Endothelial cell of umbilical vein (primary cell): ENCODE results near the gene ARHGEF12. TPM values are rescaled to one million over a fixed set of nuclear protein-coding genes. Genes with fewer than 3 reads are reported as not detected.

ENCODE experiments used
- BruUV-seq: library from RNA; stranded (reverse); fragments of 400-500 nt; replicated peaks from 2 replicates; lab custom pipeline; 2021; lab: Mats Ljungman, UMichigan
- CTCF ChIA-PET: fragments of 300-600, 350-600 bp; sonication (Branson Sonifier 250); formaldehyde crosslinking; loops from one replicate; lab custom pipeline; 2021; ENCODE audit warnings: antibody characterized with exemption, inconsistent platforms; lab: Charles Lee
- POLR2A ChIA-PET: fragments of 300-600, 350-600 bp; sonication (Branson Sonifier 250); formaldehyde crosslinking; loops from one replicate; lab custom pipeline; 2021; ENCODE audit warnings: antibody characterized with exemption, inconsistent platforms; lab: Charles Lee
- DNase-seq: peaks from one replicate; pipeline ENCODE4 v3.0.0-alpha.2; 2011; ENCODE audit warnings: low read depth, low spot score
- FAIRE-seq: peaks from 2 replicates; lab custom pipeline; 2011; peaks lifted over from hg19 to GRCh38; lab: Jason Lieb, UNC
- H2AFZ ChIP-seq: 2 replicates; pipeline ENCODE4 v1.6.0; 2012; ENCODE audit warnings: low read depth, low read length, control low read depth, inconsistent platforms
- H3K27ac ChIP-seq: 2 replicates; pipeline ENCODE4 v1.5.1; 2011; ENCODE audit warnings: low read depth, mild to moderate bottlenecking, control low read depth, low read length, moderate library complexity; ENCODE audit not compliant: insufficient read depth
- H3K27me3 ChIP-seq, 2 experiments: 2 replicates each; pipeline versions ENCODE4 v1.6.0 to v1.6.1; 2011; ENCODE audit warnings: low read length in 2 of 2, mixed read lengths in 1 of 2; ENCODE audit not compliant: control insufficient read depth in 2 of 2, insufficient read depth in 2 of 2
- H3K36me3 ChIP-seq, 2 experiments: 2 replicates in 1 of 2; 3 replicates in 1 of 2; pipeline ENCODE4 v1.5.1; 2011; ENCODE audit warnings: low read length in 2 of 2, mild to moderate bottlenecking in 1 of 2, moderate library complexity in 1 of 2; ENCODE audit not compliant: control insufficient read depth in 2 of 2, insufficient read depth in 2 of 2; ENCODE audit errors: extremely low read depth in 1 of 2
- H3K4me1 ChIP-seq: 3 replicates; pipeline ENCODE4 v1.5.1; 2011; ENCODE audit warnings: mild to moderate bottlenecking, low read length; ENCODE audit not compliant: control insufficient read depth, insufficient read depth; ENCODE audit errors: extremely low read depth
- H3K4me2 ChIP-seq: 2 replicates; pipeline ENCODE4 v1.6.1; 2011; ENCODE audit warnings: low read length, control low read depth, mixed read lengths; ENCODE audit not compliant: insufficient read depth
- H3K4me3 ChIP-seq, 3 experiments: fragments of 200-600 bp in 1 of 3; sonication (generic), shearing (Covaris generic) in 1 of 3; replicated peaks in 1 of 3; 2 replicates each; pipeline ENCODE4 v1.5.1; 2011 to 2016; ENCODE audit warnings: control low read depth in 3 of 3, low read length in 3 of 3, mild to moderate bottlenecking in 2 of 3, inconsistent platforms in 1 of 3, low read depth in 1 of 3, moderate library complexity in 1 of 3; ENCODE audit not compliant: insufficient read depth in 1 of 3
- H3K79me2 ChIP-seq: 2 replicates; pipeline ENCODE4 v1.6.0; 2012; ENCODE audit warnings: low read length, inconsistent platforms; ENCODE audit not compliant: control insufficient read depth, insufficient read depth
- H3K9ac ChIP-seq: replicated peaks from 2 replicates; pipeline ENCODE3; 2011; ENCODE audit warnings: low read length, control low read depth; ENCODE audit not compliant: insufficient read depth; ENCODE audit errors: extremely low read depth
- H3K9me1 ChIP-seq: replicated peaks from 3 replicates; pipeline ENCODE4 v1.6.0; 2011; ENCODE audit warnings: mild to moderate bottlenecking, low read length; ENCODE audit not compliant: control insufficient read depth, insufficient read depth; ENCODE audit errors: extremely low read depth
- H3K9me3 ChIP-seq: replicated peaks from 2 replicates; pipeline ENCODE4 v1.5.1; 2012; ENCODE audit warnings: low read length, inconsistent platforms; ENCODE audit not compliant: control insufficient read depth, insufficient read depth
- H4K20me1 ChIP-seq: replicated peaks from 2 replicates; pipeline ENCODE3; 2011; ENCODE audit warnings: mild to moderate bottlenecking, low read length; ENCODE audit not compliant: control insufficient read depth, insufficient read depth; ENCODE audit errors: extremely low read depth
- EZH2 ChIP-seq: IDR thresholded peaks from 2 replicates; pipeline ENCODE4 v1.6.1; 2012; ENCODE audit warnings: borderline replicate concordance, low read depth, mild to moderate bottlenecking, moderate library complexity, low read length, inconsistent platforms; ENCODE audit not compliant: severe bottlenecking
- FOS ChIP-seq: IDR thresholded peaks from 2 replicates; pipeline ENCODE4 v1.6.1; 2011; ENCODE audit warnings: mild to moderate bottlenecking, low read length, moderate library complexity, borderline replicate concordance; ENCODE audit not compliant: insufficient read depth
- GATA2 ChIP-seq: IDR thresholded peaks from 2 replicates; pipeline ENCODE4 v1.7.0; 2011; ENCODE audit warnings: low read depth, mild to moderate bottlenecking, moderate library complexity, mixed read lengths, low read length; ENCODE audit not compliant: insufficient read length, insufficient read depth
- JUN ChIP-seq: IDR thresholded peaks from 2 replicates; pipeline ENCODE4 v1.6.1; 2011; ENCODE audit warnings: borderline replicate concordance, low read depth; ENCODE audit not compliant: insufficient read length, insufficient read depth
- MAX ChIP-seq: IDR thresholded peaks from 2 replicates; pipeline ENCODE4 v1.6.1; 2011; ENCODE audit not compliant: insufficient read depth, insufficient read length
- MYC ChIP-seq: IDR thresholded peaks from one replicate; pipeline ENCODE4 v1.6.1; 2011; ENCODE audit warnings: mild to moderate bottlenecking, low read depth, low read length
- POLR2A ChIP-seq: IDR thresholded peaks from 2 replicates; pipeline ENCODE4 v1.6.1; 2012; ENCODE audit warnings: low read depth, mild to moderate bottlenecking, control low read depth, low read length
- POLR2AphosphoS5 ChIP-seq: IDR thresholded peaks from 2 replicates; pipeline ENCODE4 v1.6.1; 2012; ENCODE audit warnings: low read depth, mild to moderate bottlenecking, control low read depth, low read length, moderate library complexity; ENCODE audit not compliant: insufficient read depth
- dilution Hi-C: fragments of 300-500 bp; cut with MboI; formaldehyde crosslinking; loops from one replicate; pipeline ENCODE4 v1.15.0; 2019; ENCODE audit warnings: low sequenced_read_pairs; ENCODE audit not compliant: extremely low pct_ligation_motif_present
- intact Hi-C: fragments of 100-400 bp; cut with micrococcal nuclease; formaldehyde crosslinking; loops from one replicate; pipeline ENCODE4 v1.10.0; 2022
- polyA plus RNA-seq, 4 experiments: library from polyadenylated mRNA; depleted of rRNA in 3 of 4; stranded (reverse) in 3 of 4; unstranded in 1 of 4; fragments of >200 nt; gene quantifications; 2 replicates each; pipeline versions ENCODE4 v1.2.1 to v1.2.3, GENCODE V29; 2011 to 2012; ENCODE audit warnings: missing spikeins in 1 of 4
- total RNA-seq: library from RNA; stranded (reverse); gene quantifications from 2 replicates; pipeline ENCODE4 v1.2.3, GENCODE V29; 2021
- TF ChIP-seq, protein P1 (sequence below), 2 donors: IDR thresholded peaks; 1 replicate in 1 of 2; 2 replicates in 1 of 2; pipeline ENCODE4 v1.5.1; 2011; ENCODE audit warnings: low read length in 2 of 2, mild to moderate bottlenecking in 2 of 2, moderate library complexity in 2 of 2, control low read depth in 1 of 2, inconsistent platforms in 1 of 2, low read depth in 1 of 2; ENCODE audit not compliant: insufficient read depth in 1 of 2; ENCODE audit errors: extremely low read depth in 1 of 2

ARHGEF12 gene
- total and polyA plus RNA-seq, 2 donors (not counting 3 experiments of a cell fraction or from before 2014, with no cell fraction given): 20.9 to 125 TPM

DNA sequence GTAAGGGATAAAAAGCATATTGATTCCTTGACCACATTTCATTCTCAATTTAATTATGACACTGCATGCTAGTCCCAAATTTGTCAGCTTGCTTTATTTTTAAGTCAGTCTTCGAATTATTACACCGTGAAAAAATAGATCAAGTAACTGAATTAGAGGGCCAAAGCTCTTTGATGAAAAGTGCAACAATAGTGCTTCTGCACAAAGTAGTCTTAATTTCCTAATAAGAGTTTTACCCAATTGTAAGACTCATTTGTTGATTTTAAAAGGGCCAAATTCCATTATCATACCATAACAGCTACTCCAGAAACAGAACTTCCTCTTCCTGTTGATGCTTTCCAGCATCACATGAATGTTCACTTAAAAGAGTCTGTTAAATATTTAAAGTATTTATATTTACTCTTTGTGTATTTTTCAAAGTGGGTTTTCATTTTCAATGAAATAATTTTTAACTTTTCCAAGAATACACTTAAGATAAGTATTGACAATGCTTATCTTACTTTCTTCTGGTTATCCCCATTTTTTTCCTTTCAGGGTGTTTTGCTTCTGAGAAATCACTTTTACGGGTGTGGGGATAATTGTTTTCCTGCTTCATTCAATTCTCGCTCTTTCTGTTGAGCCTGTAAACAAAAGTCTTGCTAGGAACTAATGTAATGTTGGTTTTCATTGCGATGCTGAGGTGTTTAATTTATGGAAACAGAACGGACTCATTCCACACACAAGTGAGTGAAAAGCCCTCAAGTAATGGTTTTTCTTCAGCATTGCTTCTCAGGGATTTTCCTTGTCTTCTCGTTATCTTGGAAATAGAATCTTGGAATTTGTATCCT lies 2.1 kb downstream of the ARHGEF12 start:
- H3K4me2 ChIP-seq: peak overlapping the region; percentile 92
- peaks cover 70% of the 10 kb centered on the region for H3K79me2 ChIP-seq
- H3K4me1 ChIP-seq: peaks cover 47% of the 10 kb centered on the region
- ChIA-PET CTCF (interaction anchor here (0.8 to 4.5 kb wide), 7 partner anchors 12 to 110 kb away, joined by 3 to 16 read pairs (median 3); no protein-coding TSS in a partner anchor), POLR2A (interaction anchor here (1.4 kb wide), 1 partner anchor 9 kb away, joined by 5 read pairs; no protein-coding TSS in a partner anchor)
- DNase-seq (peak; percentile 73), FAIRE-seq (no peak)
- H4K20me1 ChIP-seq: no peaks in the 10 kb centered on the region
- no peak overlapping the region for H2AFZ ChIP-seq
- intact Hi-C loops (loop anchor here (2.0 to 10.0 kb wide), 5 partner anchors 62 to 1856 kb away; partner anchors contain the start of gene SC5D), dilution Hi-C loops (no loop called here)
- H3K27ac ChIP-seq: peak overlapping the region; percentile 87
- H3K27me3 ChIP-seq: no peaks in the 10 kb centered on the region
- H3K9me1 ChIP-seq: no peaks in the 10 kb centered on the region
- no peaks in the 10 kb centered on the region for H3K36me3 ChIP-seq
- peak overlapping the region; percentile 96 for H3K9ac ChIP-seq
- TF ChIP-seq FOS: no peak
- no peak for TF ChIP-seq EZH2
- peak; percentile 2 for TF ChIP-seq JUN
- TF ChIP-seq POLR2A: peak; percentile 20
- H3K9me3 ChIP-seq: no peaks in the 10 kb centered on the region
- BruUV-seq: no TSS peak
- H3K4me3 ChIP-seq: peak overlapping the region; percentile 31 to 98 (median 96)

DNA sequence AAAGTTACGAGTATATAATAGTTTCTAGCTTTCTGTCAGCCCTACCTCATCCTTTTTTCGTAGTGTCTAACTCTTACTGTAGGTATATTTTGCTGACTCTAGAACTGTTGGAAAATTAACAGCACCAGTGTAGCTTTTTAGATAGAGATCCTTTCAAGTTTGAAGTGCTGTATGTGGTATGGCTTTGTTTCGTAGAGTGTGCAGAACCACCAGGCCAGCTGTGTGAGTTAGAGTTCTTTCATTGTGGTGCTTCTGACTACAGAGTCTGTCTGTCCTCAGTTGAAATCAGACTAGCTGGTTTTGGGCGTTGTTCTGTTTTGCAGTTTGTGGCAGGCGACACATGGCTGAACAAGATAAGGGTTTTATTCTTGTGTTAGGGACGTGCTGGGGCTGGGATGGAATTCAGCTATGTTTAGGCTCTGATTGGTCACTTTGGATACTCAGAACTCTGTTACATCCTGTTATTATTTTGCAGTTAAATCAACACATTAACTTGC lies 3.2 kb downstream of the ARHGEF12 start:
- H3K9me3 ChIP-seq: no peaks in the 10 kb centered on the region
- H3K27me3 ChIP-seq: no peaks in the 10 kb centered on the region
- peaks cover 6% of the 10 kb centered on the region for H4K20me1 ChIP-seq
- H3K27ac ChIP-seq: peak overlapping the region; percentile 87
- intact Hi-C loops: loop anchor here (2.0 to 10.0 kb wide), 5 partner anchors 61 to 1855 kb away; partner anchors contain the start of gene SC5D
- peak; percentile 85 for DNase-seq
- no peak overlapping the region for H2AFZ ChIP-seq
- peak overlapping the region; percentile 92 for H3K4me2 ChIP-seq
- POLR2A ChIA-PET: interaction anchor here (1.5 kb wide), 1 partner anchor 10 kb away, joined by 4 read pairs; no protein-coding TSS in a partner anchor
- BruUV-seq: TSS peak; percentile 17
- H3K9ac ChIP-seq: peak overlapping the region; percentile 96
- no peaks in the 10 kb centered on the region for H3K36me3 ChIP-seq
- dilution Hi-C loops: no loop called here
- FAIRE-seq: no peak
- CTCF ChIA-PET: interaction anchor here (0.6 to 1.9 kb wide), 12 partner anchors 10 to 346 kb away, joined by 3 to 8 read pairs (median 3); no protein-coding TSS in a partner anchor
- H3K4me3 ChIP-seq: peak overlapping the region; percentile 31 to 98 (median 96)
- H3K4me1 ChIP-seq: peaks cover 55% of the 10 kb centered on the region
- TF ChIP-seq EZH2 (no peak), POLR2A (peak; percentile 23), MYC (no peak), POLR2AphosphoS5 (no peak), FOS (no peak), JUN (no peak), GATA2 (peak; percentile 45), MAX (no peak)
- TF ChIP-seq, protein P1, sequence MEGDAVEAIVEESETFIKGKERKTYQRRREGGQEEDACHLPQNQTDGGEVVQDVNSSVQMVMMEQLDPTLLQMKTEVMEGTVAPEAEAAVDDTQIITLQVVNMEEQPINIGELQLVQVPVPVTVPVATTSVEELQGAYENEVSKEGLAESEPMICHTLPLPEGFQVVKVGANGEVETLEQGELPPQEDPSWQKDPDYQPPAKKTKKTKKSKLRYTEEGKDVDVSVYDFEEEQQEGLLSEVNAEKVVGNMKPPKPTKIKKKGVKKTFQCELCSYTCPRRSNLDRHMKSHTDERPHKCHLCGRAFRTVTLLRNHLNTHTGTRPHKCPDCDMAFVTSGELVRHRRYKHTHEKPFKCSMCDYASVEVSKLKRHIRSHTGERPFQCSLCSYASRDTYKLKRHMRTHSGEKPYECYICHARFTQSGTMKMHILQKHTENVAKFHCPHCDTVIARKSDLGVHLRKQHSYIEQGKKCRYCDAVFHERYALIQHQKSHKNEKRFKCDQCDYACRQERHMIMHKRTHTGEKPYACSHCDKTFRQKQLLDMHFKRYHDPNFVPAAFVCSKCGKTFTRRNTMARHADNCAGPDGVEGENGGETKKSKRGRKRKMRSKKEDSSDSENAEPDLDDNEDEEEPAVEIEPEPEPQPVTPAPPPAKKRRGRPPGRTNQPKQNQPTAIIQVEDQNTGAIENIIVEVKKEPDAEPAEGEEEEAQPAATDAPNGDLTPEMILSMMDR (IDR thresholded peaks at IDR 0.05; ENCODE audit: extremely low read depth in 1 of 2, insufficient read depth in 1 of 2, low read depth in 1 of 2, low read length in 2 of 2): no peak
- no peaks in the 10 kb centered on the region for H3K9me1 ChIP-seq
- H3K79me2 ChIP-seq: peaks cover 82% of the 10 kb centered on the region
